Activated T-helper 9 cell treated with anti-CD3 and anti-CD28 coated beads, Interleukin-2, amount 50 U/mL, for 16 hours (primary cell): ENCODE results near the gene PDE3B.
"Not testable (repeated sequence)": the region's sequence is repeated elsewhere in the genome, so short reads cannot be mapped to it uniquely, and the experiment has no call there.

Experiments
- DNase-seq: peaks from one replicate; pipeline ENCODE4 v3.0.0-alpha.2; 2020; ENCODE audit warnings: low read depth

Gene PDE3B

DNA sequence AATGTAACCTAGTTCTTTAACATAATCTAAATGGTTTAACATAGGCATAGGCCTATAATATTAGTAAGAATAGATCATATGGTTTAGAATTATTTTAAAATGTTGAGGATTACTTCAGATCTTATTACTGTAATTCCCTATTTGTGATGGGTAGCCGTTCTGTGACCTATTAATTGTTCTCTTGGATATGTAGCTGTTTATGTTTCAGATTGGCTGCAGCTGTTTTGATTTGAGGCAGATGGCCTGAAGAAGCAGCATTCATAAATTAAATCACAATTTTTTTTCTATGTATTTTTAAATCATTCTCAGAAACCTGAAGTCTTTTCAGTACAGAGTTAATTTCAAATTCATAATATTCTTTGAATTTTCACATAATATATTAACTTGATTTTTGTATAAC is 104.5 kb downstream of the PDE3B start:
- no peak for DNase-seq

DNA sequence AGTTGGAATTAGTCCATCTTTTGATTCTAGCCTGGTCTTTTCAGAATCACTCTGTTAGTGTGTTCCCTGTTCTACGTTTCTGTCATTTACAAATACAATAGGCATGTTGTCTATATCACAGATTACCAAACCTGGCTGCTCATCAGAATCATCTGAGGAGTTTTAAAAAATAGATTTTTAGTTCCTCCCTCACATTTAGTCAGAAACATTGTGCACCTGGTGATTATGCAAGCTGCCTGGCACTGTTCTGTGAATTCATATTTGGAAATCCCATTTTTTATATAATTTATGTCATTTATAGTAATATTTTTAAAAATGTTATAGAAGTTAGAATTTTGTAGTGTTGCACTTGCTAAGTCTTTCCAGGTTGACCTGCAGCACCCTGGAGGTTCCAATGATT is 107.3 kb downstream of the PDE3B start:
- DNase-seq: no peak

DNA sequence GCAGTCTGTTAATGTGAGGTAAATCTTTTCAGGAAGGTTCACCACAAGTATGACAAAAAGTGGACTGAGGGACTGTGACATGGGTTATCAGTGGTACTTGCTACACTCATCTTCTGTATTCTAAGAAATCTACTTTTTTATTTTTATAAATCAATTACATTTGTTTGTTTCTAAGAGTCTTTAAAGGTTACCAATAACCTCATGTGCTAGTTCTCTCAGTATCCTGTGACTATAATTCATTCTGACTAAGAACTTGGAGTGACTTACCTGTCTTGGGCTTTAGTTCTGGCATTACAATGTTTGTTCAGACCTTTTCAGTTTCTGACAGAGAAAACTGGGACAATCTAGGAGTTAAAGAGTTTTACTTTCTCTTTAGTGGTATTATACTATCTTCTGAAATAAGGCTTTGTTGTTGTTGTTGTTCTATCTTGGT is 108.4 kb downstream of the PDE3B start:
- no peak for DNase-seq

DNA sequence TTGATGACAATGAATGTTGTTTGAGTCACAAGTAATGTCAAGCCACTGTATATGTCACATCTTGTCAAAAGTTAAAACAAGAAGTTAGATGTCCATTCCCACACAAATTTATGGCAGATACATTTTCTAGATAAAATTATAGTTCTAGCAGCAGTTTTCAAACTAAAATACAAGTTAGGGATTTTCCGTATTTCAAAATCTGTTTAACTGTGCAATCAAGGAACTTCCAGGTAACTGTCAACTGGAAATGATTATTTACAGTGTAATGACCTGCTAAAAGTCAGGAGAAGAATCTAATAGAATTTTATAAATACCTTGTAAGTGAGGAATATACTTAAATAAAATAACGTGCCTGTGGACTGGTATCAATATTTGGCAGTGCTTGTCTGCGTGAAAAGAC is 111.5 kb downstream of the PDE3B start:
- no peak for DNase-seq

DNA sequence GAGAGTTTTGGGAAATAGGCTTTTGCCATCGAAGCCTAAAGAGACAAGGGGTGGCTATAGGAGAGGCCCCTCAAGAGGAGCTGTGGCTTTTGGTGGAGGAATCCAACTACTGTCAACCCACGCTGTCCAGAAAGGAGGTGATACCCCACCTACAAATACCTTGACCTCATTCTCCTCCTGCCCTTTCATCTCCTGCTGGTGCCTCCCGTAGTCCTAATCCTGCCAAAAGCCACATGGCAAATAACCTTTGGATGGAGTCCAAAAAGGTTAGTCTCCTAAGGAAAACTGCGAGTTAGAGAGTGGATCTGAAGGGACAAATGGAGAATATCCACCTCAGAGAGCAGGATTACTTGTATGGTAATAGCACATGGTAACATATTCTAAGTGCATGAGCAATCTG is 112.7 kb downstream of the PDE3B start:
- DNase-seq: no peak

DNA sequence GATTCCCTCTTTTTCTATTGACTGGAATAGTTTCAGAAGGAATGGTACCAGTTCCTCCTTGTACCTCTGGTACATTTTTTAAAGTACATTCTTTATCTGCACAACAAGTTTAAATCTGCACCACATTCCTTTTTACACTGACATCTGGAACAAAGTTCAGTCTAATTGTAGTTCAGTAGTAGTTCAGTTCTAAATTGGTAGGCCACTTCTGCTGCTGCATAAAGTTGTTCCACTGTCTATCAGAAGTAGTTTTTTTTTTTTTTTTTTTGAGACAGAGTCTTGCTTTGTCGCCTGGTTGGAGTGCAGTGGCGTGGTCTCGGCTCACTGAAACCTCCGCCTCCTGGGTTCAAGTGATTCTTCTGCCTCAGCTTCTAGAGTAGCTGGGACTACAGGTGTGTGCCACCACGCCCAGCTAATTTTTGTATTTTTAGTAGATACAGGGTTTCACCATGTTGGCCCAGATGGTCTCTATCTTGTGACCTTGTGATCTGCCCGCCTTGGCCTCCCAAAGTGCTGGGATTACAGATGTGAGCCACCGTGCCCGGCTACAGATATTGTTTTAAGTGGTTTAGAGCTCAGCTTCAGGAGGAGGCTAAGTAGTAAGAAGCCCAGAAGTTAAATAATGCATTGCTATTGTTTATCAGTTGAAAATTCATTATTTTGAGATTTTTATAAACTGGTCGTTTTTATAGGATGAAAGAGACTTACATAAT is 115.9 kb downstream of the PDE3B start:
- not testable (repeated sequence) for DNase-seq

DNA sequence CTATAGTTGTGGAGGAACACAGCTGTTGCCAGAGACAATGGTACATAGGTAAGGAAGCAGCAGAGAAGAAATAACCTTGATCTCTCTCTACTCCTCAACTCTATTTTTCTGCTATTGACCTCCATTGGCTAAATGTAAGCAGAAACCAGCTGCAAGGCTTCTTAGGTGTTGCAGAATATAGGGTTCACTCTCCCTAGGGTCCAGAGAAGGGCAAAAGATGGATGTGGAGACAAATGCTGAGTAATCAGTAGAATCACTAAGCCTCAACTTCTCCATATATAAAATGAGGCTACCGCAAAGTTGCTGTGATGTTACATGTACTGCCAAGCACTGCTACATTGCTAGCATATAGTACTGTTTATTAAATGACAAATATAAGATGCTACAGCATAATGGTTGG is 120.6 kb downstream of the PDE3B start:
- no peak for DNase-seq

DNA sequence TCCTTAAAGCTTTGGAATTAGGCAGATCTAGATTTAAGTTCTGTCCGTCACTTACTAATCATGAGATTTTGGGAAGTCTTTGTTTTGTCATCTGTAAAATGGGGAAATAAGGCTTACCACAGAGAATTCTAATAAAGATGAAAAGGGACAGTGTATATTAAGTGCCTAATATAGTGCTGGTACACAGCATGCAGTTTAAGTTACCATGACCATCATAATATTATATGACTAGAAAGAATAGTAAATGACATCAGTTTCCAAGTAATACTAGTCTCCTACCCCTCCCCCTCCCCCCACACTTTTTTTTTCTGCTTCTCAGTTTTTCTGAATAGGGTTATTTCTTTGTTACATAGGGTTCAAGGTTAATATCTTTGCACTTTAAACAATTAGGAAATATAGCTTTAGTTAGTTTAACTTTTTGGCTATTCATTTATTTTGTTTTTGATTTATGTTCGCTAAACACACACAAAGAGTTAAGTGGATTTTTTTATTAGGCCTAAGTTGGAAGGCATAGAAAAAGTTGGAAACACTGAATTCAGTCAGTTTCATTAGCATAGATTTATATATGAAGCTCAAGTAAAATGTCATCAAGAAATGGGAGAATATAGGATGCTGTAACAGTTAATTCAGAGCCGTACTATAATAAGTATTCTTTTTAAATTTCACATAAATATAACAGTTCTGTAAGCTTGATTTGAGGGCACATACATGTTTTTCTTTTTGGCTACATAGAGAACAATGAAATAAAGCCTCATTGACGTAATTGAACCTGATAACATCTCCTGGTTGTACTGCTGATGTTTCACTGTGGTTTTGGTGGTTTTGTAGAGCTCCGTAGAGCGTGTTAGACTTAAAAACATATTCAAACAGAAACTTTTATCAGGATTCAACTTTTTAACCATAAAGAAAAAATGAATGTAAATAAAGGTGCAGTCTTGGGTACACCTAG is 121.2 kb downstream of the PDE3B start:
- DNase-seq: no peak

DNA sequence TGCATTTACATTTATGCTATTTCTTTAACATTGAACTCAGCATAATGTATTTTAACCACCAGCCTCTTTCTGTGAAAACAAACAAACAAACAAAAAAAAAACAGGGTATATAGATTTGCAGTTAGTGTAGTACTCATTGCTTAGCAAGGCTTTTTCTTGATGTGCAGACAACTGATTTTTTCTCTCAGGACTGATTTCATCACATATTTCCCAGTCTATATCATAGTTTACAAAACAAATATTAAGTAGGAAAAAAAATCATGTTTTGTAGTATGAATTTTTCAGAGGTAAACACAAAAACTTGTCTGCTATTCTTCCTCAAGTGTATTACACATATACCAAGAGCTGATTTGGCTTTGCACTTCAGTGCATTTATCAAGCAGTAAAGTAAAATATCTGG is 123.0 kb downstream of the PDE3B start:
- DNase-seq: no peak

DNA sequence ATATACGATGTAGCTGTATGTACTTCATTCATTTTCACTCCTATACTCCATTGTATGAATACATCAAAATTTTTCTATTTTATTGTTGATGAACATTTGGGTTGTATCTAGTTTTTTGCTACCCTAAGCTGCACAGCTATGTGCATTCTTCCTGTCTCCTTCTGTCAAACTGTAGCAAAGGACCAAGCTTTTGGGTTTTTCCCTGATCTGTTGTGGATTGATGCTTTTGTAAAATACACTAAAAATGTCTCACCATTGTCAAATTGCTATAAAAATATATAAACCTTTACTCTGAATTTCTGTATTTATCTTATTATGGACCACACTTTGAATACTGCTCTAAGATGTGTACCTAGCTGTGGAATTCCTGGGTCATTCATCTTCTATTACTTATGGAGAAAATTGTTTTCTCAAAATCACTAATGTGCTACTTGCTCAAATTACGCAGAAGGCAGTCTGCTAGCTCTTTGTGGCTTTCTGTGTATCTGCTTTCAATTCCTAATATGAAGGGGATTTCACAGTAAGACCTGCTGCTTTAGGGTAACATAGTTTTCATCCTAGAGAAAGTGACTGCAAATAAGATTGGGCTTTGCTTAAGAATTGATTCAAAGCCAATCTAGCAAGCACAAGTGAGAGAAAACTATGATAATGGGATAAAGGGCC is 125.1 kb downstream of the PDE3B start:
- no peak for DNase-seq

DNA sequence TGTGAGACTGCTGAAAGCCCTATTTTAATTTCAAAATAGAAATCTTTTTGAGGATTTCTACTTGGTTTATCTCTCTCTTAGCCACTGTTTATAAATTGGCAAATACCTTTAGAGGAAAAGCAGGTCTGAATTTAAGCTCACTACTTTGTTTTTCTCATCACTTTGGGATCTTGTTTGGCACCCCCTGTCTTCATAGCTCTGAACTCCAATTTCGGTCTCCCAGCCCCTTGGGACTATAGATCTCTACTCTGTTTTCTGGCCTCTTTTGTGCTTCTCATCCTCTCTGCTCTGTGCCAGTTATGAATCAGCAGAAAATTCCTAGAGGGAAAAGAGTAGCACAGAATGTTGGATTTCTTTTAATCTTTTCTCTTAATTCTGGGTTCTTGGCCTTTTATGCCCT is 130.2 kb downstream of the PDE3B start:
- DNase-seq: no peak

DNA sequence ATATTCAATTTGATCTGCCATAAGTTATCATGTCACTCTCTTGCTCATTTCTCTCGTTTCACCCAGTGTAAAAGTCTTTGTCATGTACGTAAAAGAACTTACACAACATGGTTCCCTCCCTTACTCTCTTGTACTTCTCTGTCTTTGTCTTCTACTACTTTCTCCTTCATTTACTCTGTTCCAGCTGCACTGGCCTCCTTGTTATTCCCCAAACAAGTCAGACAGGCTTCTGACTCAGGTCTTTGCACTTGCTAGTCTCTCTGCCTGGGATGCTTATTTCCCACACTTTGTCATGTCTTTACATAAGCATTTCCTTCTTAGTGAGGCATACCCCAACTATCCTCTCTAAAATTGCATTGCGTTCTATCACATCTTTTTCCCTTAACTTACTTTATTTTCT is 131.1 kb downstream of the PDE3B start:
- DNase-seq: no peak

DNA sequence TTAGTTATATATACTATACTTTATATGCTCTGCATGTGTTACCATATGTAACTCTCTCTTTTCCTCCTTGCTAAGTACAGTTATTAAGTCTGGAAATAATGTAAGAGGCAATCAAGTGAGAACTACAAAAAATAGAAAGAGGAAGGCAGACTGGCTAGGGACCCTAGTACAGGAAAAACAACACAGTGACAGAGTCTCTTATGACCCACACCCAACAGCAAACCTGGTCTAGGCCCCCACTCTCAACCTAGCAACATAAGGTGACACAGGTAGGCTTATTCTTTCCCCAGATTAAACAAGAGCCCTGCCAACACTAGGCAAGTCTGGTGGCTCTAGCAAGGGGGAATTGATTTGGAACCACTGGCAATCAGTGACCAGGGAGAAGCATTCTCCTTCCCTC is 132.3 kb downstream of the PDE3B start:
- no peak for DNase-seq

DNA sequence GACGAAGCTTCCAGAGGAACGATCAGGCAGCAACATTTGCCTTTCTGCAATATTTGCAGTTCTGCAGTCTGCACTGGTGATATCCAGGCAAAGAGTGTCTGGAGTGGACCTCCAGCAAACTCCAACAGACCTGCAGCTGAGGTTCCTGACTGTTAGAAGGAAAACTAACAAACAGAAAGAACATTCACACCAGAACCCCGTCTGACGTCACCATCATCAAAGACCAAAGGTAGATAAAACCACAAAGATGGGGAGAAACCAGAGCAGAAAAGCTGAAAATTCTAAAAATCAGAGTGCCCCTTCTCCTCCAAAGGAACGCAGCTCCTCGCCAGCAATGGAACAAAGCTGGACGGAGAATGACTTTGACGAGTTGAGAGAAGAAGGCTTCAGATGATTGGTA is 134.9 kb downstream of the PDE3B start:
- DNase-seq: not testable (repeated sequence)

DNA sequence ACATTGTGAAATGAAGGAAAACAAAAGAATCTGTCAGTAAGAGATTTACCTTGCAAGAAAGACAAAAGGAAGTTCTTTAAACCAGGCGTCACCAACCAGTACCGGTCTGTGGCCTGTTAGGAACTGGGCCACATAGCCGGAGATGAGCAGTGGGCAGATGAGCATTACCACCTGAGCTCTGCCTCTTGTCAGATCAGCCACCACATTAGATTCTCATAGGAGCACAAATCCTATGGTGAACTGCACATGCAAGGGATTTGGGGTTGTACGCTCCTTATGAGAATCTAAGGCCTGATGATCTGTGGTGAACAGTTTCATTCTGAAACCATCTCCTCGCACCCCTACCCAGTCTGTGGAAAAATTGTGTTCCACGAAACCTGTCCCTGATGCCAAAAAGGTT is 140.2 kb downstream of the PDE3B start:
- DNase-seq: no peak

DNA sequence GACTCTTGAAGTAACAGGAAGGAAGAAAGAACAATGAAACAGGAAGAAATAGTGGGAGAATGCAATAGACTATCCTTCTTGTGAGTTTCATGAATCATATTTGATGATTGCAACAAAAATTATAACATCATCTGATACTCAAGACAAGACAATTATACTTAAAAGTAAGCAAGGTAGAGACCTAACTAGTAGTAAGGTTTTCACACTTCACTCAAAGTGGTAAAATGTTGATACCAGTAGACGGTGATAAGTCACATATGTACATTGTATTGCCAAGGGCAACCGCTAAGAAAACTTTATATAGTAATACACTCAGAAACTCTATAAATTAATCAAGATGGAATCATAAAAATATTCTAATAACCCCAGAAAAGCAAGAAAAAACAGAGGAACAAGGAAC is 140.6 kb downstream of the PDE3B start:
- DNase-seq: no peak

DNA sequence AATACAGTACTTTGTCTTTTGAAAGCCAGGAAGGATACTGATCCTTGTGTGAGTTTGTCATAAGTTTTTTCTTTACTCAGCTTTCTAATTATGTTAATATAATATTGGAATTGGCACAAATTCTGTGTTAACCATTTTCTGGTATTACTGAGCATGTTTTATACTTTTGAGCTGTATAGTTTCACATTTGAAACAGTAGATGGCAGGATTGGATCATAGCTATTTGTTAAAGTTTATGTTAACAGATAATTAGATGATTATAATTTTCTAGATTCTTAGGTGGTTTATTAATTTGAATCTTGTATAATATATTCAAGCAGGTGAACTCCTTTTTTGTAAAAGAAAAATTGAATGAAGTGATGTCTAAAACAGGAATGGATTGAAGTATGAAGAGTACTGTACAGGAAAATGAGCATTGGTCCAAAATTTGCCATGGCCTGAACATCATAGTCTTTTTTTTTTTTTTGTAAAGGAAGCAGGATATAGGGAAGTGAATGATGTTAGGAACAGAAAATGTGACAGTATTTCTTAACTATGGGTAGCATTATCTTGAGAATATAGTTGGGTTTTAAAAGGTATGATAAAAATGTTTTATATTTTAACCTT is 146.4 kb downstream of the PDE3B start:
- DNase-seq: no peak

DNA sequence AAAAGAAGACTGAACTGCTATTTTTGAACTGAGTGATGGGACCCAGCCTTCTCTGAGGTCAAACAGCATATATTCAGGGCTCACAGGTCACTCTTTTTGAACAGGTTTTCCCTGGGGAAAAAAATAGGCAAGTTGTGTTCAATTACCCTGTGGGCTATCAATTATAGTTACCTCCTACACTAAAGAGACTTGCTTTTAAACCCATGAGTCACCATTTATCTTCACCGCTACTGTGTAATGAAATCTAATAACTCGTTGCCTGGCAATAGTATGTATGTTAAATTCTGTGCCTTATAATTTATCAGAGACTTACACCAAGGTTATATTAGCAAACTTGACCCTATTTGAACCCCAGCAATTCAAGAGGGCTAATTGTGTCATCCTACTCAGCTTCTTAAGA is 149.9 kb downstream of the PDE3B start:
- no peak for DNase-seq

DNA sequence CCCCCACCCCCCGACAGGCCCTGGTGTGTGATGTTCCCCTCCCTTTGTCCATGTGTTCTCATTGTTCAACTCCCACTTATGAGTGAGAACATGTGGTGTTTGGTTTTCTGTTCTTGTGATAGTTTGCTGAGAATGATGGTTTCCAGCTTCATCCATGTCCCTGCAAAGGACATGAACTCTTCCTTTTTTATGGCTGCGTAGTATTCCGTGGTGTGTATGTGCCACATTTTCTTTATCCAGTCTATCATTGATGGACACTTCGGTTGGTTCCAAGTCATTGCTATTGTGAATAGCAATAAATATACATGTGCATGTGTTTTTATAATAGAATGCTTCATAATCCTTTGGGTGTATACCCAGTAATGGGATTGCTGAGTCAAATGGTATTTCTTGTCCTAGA is 152.4 kb downstream of the PDE3B start:
- DNase-seq: not testable (repeated sequence)

DNA sequence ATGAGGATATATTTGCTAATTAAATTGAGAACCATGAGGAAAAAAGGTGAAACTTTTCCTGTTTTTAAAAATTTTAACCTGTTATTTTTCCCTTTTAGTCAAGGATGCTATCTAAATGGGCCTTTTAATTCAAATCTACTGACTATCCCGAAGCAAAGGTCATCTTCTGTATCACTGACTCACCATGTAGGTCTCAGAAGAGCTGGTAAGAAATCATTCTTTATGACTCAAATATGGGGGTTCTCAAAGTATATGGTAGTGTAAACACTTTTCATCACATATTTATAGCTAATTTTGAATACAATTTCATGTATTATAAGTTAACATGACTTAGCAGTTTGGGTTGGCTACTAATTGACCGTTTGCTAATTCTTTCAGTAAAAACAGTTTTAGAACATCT is 160.2 kb downstream of the PDE3B start:
- DNase-seq: no peak

DNA sequence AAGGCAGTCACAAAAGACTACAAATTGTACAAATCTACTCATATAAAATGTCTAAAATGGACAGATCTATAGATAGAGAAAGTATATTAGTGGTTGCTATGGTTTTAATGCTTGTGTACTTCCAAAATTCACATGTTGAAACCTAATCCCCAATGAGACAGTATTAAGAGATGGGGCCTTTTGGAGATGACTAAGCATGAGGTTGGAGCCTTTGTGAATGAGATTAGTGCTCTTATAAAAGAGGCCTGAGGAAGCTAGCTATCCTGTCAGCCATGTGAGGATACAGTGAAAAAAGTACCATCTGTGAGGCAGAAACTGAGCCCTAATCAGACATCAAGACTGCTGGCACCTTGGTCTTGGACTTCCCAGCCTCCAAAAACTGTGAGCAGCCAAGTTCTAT is 165.9 kb downstream of the PDE3B start:
- DNase-seq: no peak

DNA sequence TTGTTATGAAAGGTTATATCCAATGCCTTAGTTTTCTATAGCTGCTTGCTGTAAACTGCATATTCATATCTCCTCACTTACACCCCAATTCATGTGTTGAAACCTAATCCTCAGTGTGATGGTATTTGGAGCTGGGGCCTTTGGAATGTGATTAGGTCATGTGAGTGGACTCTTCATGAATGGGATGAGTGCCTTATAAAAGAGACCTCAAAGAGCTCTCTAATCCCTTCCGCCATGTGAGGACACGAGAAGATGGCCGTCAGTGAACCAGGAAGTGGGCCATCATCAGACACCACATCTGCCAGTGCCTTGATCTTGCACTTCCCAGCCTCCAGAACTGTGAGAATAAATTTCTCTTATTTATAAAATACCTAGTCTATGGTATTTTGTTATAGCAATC is 169.2 kb downstream of the PDE3B start:
- DNase-seq: no peak

DNA sequence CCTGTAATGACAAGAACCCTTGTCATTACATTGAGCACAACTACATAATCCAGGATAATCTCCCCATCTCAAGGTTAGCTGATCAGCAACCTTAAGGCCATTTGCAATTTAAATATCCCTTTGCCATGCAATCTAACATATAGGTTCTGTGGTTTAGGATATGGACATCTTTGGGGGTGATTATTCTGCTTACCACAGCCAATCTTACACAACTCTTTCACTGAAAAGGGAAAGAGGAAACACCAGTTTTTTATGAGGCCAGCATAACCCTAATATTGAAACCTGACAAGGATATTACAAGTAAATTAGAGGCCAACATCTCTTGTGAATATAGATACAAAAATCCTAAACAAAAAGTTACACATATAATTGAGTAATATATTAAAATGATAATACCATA is 169.9 kb downstream of the PDE3B start:
- no peak for DNase-seq
